Sigmoid colon (tissue), 4 donors: ENCODE results near the gene ATP2A2.

Source experiments
- EP300 ChIP-seq, 4 donors: sonication (generic); formaldehyde crosslinking; IDR thresholded peaks; one replicate each; pipeline ENCODE4 v1.6.1; 2017; ENCODE audit warnings: antibody characterized with exemption in 4 of 4
- POLR2A ChIP-seq, 2 donors: fragments of 450-650 bp; IDR thresholded peaks; one replicate each; pipeline ENCODE4 v1.6.1; 2016; ENCODE audit warnings: antibody characterized with exemption in 2 of 2, mild to moderate bottlenecking in 2 of 2, moderate library complexity in 2 of 2
- POLR2AphosphoS5 ChIP-seq, 4 donors: sonication (generic); formaldehyde crosslinking; IDR thresholded peaks; one replicate each; pipeline ENCODE4 v1.6.1; 2017; ENCODE audit warnings: antibody characterized with exemption in 4 of 4
- TF ChIP-seq, protein P1 (sequence below), 4 experiments: fragments of 450-650 bp in 3 of 4; fragments of 200-600 bp in 1 of 4; IDR thresholded peaks; one replicate each; pipeline ENCODE4 v1.5.1; 2016 to 2019; ENCODE audit warnings: antibody characterized with exemption in 4 of 4, mild to moderate bottlenecking in 3 of 4, moderate library complexity in 2 of 4

DNA sequence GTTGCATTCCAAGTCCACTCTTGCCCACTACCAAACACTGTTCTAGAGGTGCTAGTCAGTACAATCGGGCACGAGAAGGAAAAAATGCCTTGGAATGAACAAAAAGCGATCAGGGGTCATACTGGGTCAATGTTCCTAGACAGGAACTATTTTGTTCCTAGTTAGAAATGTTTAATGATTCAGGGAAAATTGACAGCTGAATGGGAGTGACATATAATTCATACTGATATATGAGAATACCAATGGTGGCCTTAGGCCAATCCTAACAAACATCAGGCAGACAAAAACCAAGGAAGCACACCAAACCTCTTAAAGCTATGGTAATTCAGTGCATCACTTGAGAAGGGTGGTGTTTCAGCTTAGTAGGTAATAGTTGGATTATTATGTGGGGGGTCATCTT is 71.4 kb downstream of the ATP2A2 start:
- TF ChIP-seq POLR2A (IDR thresholded peaks at IDR 0.05) = no peak
- no peak for TF ChIP-seq POLR2AphosphoS5 (IDR thresholded peaks at IDR 0.05)
- TF ChIP-seq, protein P1, sequence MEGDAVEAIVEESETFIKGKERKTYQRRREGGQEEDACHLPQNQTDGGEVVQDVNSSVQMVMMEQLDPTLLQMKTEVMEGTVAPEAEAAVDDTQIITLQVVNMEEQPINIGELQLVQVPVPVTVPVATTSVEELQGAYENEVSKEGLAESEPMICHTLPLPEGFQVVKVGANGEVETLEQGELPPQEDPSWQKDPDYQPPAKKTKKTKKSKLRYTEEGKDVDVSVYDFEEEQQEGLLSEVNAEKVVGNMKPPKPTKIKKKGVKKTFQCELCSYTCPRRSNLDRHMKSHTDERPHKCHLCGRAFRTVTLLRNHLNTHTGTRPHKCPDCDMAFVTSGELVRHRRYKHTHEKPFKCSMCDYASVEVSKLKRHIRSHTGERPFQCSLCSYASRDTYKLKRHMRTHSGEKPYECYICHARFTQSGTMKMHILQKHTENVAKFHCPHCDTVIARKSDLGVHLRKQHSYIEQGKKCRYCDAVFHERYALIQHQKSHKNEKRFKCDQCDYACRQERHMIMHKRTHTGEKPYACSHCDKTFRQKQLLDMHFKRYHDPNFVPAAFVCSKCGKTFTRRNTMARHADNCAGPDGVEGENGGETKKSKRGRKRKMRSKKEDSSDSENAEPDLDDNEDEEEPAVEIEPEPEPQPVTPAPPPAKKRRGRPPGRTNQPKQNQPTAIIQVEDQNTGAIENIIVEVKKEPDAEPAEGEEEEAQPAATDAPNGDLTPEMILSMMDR (IDR thresholded peaks at IDR 0.05) = no peak
- no peak for TF ChIP-seq EP300 (IDR thresholded peaks at IDR 0.05)
